HG03103 (cell line): ENCODE data around the gene CYCS.
"Not testable (repeated sequence)": the region's sequence is repeated elsewhere in the genome, so short reads cannot be mapped to it uniquely, and the experiment has no call there.

Source experiments
- ATAC-seq: cut with Tn5 transposase; IDR thresholded peaks from one replicate; pipeline ENCODE4 v1.9.1; 2021; ENCODE audit warnings: low read depth; ENCODE audit not compliant: unreplicated experiment

Gene CYCS

DNA sequence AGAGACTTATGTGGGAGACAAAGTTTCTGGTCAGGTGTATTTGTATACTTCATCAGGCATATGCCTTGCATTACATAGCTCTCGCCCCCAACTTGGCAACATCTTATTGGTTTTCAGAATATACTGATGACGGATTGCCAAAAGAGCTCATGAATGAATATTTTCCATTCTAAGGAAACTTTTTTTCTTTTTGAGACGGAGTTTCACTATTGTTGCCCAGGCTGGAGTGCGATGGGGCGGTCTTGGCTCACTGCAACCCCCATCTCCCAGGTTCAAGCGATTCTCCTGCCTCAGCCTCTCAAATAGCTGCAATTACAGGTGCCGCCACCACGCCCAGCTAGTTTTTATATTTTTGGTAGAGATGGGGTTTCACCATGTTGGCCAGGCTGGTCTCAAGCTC, 6.0 kb downstream of the CYCS start:
- no peak for ATAC-seq

DNA sequence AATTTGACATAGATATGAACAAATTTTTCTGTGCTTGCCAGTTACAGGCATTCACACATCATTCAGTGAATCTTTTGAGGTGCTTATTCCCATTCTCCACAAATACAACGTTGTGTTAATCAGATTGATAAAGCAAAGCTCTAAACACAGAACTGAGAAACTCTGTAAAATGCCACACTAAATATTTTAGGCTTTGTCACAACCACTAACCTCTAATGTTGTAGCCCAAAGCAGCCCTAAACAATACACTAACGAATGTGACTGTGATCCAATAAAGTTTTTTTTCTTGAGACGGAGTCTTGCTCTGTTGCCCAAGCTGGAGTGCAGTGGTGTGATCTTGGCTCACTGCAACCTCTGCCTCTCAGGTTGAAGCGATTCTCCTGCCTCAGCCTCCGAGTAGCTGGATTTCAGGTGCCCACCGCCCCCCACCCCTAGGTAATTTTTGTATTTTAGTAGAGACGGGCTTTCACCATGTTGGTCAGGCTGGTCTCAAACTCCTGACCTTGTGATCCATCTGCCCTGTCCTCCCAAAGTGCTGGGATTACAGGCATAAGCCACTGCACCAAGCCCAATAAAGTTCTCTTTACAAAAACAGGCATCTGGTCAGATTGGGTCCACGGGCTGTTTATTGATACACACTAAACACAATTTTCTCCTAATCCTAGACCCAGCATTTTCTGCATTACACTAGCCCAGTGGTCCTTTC, 6.9 kb downstream of the CYCS start:
- peak; percentile 31 for ATAC-seq

DNA sequence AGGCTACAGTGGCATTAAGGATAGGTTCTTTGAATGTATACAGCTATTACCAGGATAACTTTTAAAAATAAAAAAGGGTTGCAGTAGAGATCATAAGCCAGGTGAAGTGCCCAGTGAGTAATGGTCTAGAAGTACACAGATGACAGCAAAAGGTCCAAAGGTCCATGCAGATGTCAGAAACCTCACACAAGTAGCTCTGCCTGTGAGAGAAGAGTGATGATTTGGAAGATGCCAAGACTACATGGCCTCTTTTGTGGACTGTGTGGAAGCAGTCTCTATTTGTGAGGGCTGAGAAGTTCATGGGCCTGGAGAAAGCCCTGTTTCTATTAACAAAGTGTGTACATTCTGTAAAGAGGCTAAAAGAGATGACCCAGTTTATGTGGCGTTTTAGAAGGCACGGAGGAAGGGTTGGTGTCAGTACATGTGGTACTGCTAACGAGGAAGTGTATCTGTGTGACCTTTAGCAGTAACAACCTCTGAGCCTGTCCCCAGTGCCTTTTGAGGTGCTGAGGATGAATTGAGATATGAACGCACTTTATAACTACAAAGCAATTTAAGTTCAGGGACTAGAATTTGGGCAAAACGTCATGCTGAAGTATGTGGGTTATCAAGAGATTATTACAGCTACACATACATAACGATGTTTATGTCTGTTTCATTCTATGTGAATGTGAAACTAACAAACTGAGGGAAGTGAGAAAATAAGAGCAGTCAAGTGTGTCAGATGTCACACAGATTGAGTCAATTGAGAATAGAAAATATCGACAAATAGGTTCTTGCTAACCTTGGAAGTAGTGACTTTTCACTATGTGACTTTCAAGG, 7.6 kb downstream of the CYCS start:
- ATAC-seq: peak; percentile 73

GRCh38 chr7:25116621-25117020, 8.4 kb downstream of the CYCS start:
- no peak for ATAC-seq

GRCh38 chr7:25110514-25110913, 14.5 kb downstream of the CYCS start:
- not testable (repeated sequence) for ATAC-seq

- no peak for ATAC-seq
Measured at GRCh38 chr7:25109276-25109675, 15.8 kb downstream of the CYCS start.

DNA sequence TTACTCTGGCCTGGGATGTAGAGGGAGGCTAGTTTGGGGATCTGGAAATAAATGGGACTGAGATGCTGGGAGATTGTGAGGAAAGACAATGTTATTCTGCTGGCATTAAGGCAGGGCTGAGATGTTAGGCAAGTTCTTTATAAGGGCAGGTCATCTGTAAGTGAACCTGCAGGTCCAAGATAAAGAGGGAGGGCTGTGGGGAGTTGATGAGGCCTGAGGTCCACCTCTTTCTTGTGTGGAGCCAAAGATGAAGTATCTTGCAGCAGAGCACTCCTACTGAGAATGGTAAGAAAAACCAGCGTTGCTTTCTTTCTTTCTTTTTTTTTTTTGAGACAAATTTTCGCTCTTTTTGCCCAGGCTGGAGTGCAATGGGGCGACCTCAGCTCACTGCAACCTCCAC, 19.1 kb downstream of the CYCS start:
- ATAC-seq: no peak

- no peak for ATAC-seq
Measured at GRCh38 chr7:25103773-25104172, 21.3 kb downstream of the CYCS start.

GRCh38 chr7:25101817-25102216, 23.2 kb downstream of the CYCS start:
- no peak for ATAC-seq

DNA sequence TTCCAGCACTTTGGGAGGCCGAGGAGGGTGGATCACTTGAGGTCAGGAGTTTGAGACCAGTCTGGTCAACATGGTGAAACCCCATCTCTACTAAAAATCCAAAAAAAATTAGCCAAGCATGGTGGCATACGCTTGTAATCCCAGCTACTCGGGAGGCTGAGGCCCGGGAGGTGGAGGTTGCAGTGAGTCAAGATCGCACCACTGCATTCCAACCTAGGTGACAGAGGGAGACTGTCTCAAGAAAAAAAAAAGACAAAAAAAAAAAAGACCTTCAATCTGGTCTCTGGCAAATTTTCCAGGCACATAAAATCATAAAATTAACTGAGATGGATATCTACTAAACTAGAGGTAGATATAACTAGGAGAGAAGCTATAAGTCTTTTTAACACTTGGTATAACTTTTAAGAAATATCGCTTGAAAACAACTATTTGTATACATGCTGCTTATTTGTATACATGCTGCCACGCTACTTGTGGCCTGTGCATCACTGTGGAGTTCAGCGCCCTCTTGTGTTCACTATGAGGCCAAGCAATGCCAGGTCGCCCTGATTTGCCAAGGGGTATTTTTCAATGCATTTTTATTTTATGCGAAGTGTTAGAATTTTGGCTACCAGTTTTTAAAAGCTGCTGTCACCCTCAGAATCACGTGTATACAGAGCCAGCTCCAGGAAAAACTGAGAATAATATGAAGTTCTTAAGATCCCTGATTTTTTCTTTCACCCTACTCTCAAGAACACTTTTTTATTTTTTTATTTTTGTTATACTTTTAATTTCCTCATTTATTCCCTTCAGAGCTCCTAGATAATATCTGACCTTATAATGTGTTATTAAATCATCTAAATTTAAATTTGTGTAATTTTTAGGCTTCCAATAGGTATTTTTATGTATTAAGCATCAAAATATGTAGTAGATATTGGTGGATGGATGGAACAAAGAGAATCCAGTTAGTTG, 26.7 kb downstream of the CYCS start:
- no peak for ATAC-seq

DNA sequence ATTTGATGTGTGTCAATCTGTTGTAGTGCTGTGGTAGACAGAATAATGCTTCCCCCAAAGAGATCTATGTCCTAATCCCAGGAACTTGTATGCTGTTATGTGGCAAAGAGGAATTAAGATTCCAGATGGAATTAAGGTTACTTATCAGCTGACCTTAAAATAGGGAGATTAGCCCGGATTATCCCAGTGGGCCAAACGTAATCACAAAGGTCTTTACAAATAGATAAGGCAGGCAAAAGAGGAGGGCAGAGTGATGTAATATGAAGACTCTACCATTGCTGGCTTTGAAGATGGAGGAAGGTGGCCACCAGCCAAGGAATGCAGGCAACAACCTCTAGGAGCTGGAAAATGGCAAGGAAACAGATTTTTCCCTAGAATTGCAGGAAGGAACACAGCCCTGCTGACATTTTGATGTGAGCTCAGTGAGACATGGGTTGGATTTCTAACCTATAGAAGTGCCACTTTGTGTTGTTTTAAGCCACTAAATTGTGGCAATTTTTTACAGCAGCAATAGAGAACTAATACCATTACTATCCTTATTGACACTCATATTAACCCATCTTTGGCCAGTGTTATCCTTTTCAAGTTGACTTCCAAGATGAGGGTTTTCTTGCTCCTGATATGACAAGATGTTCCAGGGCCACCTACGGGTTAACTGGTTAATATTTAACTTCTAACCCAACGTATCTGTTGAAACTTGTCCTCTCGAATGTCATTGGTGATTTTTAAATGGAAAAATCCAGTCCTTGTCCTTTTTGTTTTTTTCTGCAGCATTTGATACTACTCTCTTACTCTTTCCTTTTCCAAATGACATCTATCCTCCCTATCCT, 29.3 kb downstream of the CYCS start:
- ATAC-seq: no peak

DNA sequence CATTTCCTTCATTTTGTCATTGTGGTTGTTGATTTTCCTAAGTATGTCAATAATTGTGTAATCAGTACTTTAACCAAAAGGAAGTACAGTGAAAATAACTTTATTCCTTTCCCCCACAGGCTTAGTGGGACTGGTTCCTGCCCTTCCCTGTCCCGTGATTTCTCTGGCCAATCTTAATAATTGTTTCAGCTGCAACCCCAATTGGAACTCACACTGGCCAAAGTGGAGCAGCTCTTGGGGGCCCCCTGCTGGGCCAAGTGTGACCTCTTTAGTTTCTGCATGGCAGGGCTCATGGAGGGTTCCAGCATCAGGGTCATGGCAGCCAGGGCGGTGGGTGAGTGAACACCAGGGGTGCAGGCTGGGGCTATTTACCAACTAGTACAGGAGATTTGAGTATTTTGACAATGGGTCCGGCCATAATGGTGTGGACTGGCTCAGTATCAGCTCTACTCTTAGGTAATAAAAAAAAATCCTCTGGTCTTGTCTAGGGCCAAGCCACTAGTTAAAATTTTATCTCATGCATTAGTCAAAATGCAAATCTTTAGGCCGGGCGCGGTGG, 31.7 kb downstream of the CYCS start:
- ATAC-seq: peak; percentile 64

GRCh38 chr7:25091779-25092178, 33.3 kb downstream of the CYCS start:
- ATAC-seq: no peak

DNA sequence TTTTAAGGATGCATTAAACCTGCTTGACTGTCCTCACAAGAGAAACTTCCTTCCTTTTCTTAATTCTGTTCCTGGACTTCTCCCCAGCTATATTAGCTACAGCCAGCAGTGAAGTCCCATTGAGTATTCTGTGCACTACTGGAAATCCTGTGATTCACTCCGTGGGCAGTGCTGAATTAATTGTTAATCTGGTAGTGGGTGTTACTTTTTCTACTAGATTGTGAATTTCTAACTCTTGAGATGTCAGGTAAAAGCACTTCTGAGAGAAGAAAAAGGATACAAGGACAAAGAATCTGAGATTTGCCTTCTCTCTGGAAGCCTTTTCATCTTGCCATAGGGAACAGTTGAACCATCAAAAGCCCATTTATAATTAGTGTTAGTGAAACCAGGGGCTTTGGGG, 33.9 kb downstream of the CYCS start:
- no peak for ATAC-seq

- ATAC-seq: no peak
Measured at GRCh38 chr7:25090374-25090773, 34.7 kb downstream of the CYCS start.

DNA sequence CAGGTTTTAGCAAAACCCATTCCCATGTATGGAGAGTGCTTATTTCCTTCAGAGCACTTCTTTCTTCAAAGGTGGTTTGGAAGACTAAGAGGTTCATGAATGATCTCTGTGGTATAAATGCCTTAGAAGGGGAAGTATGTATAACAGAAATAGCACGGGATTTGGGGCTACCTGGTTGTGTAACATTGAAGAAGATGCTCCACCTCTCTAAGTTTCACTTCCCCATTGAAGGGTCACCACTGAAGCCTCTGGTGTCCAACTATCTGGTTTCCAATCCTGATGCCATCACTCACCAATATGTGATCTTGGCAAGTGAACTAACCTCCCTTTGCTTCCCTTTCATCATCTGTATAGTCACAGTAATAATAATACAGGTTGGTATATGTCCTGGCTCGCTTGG, 37.2 kb downstream of the CYCS start:
- peak; percentile 87 for ATAC-seq

DNA sequence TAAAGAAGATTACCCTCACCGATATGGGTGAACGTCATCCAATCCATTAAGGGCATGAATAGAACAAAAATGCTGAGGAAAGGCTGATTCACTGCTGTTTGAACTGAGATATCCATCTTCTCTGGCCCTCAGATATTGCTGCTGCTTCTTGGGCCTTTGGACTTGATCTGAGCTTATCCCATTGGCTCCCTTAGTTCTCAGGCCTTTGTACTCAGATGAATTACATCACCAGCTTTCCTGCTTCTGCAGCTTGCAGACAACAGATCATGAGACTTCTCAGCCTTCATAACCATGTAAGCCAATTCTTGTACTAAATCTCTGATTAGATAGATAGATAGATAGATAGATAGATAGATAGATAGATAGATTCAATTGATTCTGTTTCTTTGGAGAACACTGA, 40.2 kb downstream of the CYCS start:
- ATAC-seq: no peak

GRCh38 chr7:25083201-25083600, 41.9 kb downstream of the CYCS start:
- no peak for ATAC-seq

DNA sequence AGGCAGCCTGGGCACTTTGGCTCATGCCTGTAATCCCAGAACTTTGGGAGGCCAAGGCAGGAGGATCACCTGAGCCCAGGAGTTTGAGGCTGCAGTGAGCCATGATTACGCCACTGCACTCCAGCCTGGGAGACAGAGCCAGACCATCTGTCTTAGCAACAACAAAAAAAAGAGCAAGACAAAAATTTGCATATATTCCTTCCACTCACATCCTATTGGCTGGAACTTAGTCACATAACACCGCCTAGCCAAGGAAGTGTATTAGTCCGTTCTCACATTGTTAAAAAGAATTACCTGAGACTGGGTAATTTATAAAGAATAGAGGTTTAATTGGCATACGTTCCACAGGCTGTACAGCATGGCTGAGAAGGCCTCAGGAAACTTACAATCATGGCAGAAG, 43.0 kb downstream of the CYCS start:
- not testable (repeated sequence) for ATAC-seq

- ATAC-seq: no peak
Measured at GRCh38 chr7:25077096-25077495, 48.0 kb downstream of the CYCS start.
